GM21576 (cell line): ENCODE data around the gene HS3ST3B1.

Experiments
- ATAC-seq: cut with Tn5 transposase; IDR thresholded peaks from one replicate; pipeline ENCODE4 v1.9.1; 2021; ENCODE audit warnings: mild to moderate bottlenecking, moderate library complexity; ENCODE audit not compliant: unreplicated experiment

Gene HS3ST3B1

DNA sequence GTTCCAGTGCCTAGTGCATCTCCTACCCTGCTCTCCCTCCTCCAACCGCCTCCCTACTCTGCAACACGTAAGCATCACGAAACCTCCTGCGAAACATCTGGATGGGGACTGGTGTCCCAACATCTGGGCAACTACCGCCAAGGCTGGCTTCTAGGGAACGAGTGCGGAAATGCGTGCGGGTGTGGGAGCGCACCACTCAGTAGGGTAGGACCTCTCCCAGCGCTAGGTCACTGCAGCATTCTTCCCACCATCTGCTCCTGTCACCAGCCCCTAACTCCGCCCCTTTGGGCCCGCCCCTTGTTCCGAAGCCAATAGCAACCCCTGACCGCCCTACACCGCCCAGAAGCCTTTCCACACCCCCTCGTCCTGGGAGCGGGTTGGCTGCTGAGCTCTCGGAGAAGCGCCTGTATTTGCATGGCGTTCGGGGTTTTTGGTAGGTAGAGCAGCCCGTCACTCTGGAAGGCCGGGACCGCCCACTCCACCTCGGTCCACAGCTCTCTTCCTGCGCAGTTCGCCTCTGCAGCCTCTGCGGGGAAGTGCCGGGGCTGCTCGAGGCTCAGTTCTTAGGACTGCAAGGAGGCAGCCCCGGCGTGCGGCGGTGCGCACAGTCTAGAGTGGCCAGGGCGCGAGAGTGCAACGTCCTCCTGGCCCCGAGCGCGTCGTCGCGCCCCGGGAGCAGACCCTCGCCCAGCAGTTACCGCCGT lies at the start of gene HS3ST3B1:
Gene HS3ST3B1, plus strand, starts transcription at position 507 of the 704 bp plus-strand sequence. CDS start 438 bp downstream, outside the sequence.
- peak; percentile 85 for ATAC-seq

DNA sequence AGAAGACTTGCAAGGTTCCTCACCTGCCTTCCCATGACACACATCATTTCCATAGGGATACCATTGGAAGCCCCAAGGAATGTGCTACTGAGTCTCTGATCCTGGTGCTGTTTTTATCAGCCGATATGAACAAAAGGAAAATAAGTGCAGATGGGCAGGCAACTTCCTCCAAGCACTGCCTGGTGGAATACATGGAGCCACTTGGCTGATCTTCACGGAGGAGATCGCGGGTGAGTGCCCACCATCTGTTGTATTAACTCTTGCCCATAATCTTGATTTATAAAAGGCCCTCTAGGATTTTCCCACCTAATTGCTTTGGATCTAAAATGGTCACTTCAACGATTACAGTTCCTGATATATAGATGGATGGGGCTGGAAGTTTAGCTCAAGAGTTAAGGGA lies 39.5 kb upstream of the HS3ST3B1 start:
- no peak for ATAC-seq

DNA sequence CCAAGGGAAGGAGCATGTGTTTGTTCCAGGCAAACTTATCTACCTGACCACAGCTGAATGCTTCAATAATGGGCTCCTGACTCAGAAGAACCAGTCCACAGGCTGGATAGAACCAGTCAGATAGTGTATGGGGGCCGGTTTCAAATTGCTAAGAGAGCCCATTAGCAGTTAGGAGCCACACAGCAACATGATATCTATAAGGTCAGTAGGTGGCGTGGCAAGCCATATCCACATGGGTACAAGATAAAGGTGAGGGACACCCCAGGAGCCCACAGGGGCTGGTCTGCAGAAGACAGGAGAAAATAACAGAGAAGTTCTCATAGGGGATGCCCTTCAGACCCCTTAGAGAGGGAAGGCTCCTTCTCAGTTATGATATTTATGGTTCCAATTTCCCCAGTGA lies 32.6 kb upstream of the HS3ST3B1 start:
- no peak for ATAC-seq

DNA sequence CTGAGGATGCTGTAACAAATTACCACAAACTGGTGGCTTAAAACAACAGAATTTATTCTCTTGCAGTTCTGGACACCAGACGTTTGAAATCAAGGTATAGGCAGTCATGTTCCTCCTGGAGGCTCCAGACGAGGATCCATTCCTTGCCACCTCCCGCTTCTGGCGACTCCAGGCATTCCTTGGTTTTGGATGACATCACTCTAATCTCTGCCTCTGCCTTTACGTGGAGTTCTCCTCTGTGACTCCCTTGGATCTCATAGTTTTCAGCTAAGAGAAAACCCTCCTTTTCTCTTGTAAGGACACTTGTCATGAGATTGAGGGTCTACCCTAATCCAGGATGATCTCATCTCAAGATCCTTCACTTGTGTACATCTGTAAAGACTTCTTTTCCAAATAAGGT lies 31.4 kb upstream of the HS3ST3B1 start:
- no peak for ATAC-seq

DNA sequence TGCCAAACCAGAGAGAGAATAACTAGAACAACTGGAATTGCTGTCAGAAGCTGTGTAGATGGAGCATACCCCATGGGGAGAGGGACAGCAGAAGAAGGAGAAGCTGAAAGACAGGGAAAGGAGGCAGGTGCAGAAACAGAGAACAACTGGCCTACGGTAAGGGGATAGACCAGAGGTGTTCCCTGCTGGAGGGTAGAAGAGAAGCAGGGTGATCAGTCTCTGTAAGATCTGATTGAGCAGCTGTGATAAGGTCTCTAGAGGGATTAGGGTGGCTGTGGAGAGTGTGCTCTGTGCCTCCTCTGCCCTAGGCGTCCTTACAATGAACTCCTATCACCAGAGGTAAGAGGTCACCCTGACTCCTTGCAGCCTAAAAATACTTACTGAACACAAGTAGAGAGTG lies 30.4 kb upstream of the HS3ST3B1 start:
- ATAC-seq, result no peak

DNA sequence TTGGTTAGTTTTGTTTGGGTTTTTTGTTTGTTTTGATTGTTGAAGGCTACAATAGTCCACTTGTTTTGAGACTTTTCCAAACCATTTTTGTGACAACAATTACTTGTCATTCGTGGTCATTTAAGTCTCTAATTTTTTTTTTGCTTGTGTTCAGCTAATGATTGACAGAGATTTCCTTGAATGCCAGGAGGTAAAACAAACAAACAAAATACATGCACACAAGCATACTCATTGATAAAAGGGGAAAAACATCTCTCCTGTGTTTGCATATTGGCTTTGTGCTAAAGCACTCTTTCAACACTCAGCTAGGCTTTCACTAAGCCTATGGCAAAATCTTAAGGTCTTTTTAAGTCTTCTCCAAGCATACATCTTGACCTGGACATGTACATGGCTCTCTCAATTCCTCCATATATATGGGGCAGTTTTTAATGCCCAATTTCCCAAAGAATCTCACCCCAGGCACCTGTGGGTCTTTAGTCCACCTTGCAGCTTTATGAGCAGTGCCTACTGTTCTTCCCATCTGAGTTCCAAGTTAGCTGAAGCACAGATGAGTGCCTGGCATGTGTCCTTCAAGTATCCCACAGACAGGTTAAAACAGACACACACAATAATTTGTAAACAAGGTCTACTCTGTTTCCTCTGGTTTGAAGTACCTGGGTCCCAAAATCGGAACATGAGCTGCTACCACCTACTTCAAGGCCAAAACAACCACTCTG lies 24.2 kb upstream of the HS3ST3B1 start:
- no peak for ATAC-seq

DNA sequence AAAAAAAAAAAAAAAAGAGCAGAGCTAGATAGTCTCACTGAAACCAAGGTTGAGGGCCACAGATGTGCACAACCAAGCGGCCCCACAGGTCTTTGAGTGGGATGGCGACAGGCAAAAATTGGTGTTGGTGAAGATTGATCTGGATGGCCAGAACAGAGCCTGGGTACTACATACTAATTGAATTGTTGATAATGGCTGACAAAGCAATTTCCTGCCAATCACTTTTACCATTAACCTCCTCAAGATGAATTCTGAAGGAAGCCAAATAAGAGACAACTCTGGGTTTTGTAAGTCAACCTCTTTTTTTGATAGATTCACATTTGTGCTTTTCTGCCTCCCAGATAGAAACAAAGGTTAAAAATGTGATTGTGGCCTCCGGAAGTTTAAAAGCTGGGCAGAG lies 19.4 kb upstream of the HS3ST3B1 start:
- no peak for ATAC-seq

DNA sequence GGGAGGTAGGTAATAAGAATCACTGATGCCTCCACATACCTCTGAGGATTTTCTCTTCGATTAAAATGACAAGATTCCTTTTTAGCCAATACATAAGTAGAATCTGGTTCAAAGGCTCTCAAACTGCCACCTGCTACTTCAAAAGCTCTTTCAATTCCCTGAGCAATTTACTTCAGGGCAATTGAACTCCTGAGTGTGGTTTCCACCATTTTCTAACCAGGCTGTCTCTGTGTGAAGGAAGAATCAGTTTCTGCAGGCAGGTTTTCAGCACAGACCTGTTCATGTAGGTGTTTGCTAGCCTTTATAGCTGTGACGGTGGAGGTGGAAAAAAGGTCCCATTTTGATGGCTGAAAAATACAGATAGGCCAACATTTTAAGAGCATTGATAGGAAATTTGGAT lies 18.2 kb upstream of the HS3ST3B1 start:
- no peak for ATAC-seq

DNA sequence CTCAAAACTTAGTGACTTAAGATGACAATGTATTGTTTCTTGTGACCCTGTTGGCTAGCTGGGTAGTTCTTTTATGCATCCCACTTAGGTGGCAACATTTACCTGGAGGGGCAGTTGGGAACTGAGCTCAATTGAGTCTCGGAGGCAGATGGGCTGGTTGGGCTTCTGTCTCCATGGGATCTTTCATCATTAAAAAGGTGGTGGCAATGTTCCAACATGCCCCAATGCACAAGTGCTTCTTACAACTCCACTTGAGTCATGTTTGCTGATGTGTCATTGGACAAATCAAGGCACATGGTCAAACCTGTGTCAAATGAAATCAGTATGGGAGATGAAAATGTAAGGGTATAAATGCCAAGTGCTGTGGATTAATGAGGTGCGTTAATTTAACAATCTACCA lies 11.7 kb upstream of the HS3ST3B1 start:
- no peak for ATAC-seq

DNA sequence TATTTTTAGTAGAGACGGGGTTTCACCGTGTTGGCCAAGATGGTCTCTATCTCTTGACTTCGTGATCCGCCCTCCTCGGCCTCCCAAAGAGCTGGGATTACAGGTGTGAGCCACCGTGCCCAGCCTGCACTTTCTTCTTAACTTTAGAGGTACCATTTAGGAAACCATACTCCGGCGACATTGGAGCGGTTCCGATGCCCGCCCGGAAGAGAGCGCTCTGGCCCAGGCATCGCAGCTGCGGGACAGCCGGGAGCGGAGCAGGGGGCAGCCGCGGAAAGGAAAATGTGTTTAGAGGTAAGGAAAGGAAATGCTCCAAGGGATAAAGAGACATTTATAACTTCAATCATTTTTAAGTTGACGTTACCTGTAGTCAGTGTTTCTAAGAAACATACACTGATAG lies 6.0 kb upstream of the HS3ST3B1 start:
- ATAC-seq, result no peak

DNA sequence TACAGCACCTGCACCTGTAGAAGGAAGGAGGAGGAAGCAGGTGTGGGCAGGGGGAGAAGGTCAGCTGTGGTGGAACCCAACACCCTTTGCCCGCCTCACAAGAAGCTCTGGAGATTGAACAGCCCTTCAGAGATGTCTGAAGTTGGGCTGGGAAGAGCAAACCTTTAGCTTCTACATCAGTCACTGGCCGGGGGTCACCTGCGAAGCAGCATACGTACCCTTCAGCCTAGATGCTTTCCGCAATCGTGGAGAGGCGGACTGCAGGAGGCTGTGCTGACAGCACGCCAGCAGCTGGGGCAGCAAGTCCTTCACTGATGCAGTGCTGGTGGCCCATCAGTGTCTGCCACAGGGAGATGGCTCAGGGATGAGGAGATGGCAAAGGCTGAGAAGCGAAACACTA lies 5.2 kb upstream of the HS3ST3B1 start:
- no peak for ATAC-seq

DNA sequence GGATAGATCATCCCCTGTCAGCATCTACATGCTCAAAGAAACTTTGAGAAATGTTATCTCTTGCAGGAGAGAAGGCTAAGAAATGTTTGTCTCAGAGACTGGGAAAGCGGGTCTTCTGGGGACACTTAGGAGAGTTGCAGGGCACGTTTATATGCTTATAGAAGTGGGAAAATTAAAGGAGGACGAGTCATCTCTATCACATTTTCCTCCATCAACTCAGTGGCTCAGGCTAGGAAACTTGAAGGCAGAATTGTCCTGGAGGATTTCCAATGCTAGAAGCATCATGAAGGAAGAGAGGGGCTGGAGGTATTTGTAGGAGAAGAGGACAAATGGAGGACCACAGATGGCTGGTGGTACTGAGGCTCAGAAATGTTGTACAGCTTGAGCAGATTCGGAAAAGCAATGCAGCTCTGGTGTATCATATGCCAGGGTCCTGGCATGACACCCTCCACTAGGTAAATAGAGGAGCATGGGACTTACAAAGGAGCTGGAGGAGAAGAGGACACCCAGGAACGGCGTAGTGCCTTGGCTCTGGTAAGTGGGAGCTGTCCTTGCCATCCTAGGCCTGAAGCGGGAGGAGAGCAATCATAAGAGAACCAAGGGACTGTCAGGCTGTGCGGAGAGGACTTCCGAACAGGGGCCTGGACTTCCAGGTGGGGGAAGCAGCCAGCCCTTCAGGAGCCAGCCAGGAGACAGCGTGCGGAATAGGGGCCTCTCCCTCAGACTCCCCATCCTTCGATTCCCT lies 4.5 kb upstream of the HS3ST3B1 start:
- no peak for ATAC-seq

DNA sequence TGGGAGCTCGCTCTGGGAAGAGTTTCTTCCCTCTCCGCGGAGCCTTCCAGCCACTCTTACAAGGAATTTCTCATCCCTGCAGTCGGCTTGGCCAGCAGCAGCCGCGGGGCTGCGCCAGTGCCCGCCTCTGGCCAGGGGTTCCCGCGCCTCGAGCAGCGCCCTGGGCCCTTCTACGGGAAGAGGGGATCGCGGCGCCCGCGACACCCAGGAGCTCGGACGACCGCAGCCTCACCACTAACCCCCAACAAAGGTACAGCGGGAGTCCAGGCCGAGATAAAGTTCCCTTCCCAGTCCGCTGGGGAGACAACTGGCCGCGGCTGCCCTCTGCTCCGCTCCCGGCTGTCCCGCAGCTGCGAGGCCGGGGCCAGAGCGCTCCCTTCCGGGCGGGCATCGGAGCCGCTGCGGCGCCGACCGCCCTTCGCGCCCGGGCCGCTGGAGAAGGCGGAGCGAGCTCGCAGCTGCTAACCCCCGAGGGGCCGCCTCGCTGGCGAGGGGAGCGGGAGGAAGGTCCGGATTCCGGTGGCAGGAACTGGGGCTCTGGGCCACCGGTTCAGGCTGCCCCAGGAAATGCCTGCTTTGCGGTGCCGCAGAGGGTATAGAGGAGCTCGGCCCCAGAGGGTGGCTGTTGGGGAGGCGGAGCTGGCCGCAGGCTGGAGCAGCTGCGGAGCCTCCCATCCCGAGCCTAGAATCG lies 3.6 kb upstream of the HS3ST3B1 start:
- ATAC-seq, result no peak

DNA sequence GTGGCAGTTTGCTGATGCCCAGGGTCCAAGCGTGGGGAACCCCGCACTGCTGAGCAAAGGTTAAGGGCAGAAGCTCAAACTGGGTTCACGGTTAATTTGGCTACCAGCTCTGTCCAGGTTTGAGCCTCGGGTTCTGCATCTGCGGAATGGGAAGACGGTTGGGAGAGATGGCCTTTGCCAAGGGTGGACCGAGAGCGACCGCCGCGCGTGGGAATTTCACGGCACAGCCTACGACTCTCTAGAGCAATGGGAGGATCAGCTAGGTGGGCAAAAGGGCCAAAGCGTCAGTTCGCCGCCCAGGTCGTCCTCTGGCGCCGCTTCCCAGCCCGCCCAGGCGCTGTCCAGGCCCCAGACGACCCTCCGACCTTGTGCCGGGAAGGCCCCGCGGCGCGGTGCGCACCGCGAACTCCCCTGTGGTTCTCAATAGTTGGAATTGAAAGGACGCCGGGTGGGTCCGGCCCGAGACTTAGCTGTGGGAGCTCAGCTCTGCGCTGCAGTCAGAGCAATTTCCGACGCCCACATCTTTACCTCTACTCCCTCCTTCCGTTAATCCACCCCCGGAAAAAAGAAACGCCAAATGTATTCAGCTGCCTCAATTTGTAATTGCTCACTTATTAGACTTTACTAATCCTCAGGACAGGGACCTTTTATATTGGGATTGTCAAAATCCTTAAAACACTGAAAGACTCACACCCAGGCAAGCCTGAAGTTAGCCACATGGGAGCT lies 2.5 kb upstream of the HS3ST3B1 start:
- no peak for ATAC-seq

DNA sequence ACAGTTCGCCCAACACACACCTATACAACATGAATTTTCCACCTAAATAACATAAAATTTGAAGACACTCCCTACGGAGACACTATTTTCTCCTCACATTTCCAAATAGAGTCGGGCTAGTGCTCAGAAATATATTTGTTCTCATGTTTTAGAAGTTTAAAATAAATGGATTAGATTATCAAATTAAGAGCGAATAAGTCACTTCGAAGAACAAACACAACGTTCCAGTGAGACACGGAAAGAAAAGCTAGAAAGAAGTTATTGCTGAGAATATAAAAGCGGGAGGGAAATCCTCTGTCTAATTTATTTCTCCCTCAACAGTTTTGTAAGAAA lies 2.0 kb upstream of the HS3ST3B1 start:
- ATAC-seq, result no peak

DNA sequence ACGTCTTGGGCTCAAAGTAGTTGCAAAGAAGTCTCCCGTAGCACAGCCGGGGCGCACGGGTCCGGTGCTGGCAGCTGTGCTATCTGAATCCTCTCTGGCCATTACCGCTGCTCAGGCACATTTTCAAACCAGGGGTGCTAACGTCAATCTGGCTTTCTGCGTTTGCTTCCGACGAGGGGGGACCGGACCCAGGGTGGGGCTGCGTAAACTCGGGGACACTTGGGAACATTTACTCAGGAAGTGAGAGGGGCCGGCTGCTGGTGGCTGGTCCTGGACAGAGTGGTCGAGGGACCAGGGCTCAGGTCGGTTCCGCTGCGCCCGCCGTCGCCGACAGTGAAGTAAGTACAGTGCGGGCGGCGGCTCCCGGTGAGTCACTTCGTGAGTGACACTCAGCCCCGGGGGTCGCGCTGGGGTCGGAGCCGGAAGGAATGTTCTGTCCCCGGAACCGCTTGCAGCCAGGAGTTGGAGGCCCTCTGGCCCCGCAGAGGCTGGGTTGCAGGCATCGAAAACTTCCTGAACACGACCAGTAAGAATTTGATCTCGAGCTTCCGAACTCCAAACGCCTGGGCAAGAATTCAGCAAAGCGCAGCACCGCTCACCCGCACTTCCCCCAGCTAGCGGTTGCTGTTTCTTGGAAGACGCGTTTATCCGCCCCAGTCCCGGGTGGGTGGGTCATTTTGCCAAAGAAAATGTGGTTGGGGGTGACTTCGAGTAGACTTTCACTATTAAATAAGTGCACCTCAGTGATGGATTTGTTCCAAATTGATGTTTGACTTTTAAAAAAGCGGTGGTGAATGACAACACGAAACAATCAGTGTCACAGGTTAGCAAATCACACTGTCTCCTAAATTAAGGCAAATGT lies 1.4 kb upstream of the HS3ST3B1 start:
- no peak for ATAC-seq

DNA sequence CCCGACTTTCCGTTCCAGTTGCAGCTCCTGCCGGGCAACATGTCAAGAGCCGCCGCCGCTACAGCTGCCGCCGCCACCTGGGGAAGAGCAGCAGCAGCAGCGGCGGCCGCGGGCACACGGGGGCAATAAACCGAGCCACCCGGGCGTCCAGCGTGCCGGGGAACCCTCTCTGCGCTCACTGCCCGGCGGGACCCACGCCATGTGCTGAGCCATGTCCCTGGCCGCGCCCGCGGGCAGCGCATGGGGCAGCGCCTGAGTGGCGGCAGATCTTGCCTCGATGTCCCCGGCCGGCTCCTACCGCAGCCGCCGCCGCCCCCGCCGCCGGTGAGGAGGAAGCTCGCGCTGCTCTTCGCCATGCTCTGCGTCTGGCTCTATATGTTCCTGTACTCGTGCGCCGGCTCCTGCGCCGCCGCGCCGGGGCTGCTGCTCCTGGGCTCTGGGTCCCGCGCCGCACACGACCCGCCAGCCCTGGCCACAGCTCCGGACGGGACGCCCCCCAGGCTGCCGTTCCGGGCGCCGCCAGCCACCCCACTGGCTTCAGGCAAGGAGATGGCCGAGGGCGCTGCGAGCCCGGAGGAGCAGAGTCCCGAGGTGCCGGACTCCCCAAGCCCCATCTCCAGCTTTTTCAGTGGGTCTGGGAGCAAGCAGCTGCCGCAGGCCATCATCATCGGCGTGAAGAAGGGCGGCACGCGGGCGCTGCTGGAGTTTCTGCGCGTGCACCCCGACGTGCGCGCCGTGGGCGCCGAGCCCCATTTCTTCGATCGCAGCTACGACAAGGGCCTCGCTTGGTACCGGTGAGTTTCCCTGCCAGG lies 604 bp downstream of the HS3ST3B1 start:
- no peak for ATAC-seq

DNA sequence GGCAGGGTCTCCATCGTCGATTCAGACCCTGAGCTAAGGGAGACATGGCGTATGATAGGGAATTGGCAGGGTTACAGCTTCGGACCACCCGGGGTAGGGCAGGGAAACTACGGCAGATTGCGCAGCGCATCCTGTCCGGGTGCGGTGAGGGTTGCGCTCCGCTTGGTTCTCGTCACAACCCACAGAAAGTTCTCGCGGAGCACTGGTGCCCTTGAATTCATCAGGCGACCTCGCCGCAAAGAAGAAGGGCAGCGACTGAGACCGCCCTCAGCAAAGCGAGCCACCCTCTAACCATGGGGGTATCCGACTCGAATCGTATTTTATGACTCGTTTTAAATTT lies 1.2 kb downstream of the HS3ST3B1 start:
- no peak for ATAC-seq

DNA sequence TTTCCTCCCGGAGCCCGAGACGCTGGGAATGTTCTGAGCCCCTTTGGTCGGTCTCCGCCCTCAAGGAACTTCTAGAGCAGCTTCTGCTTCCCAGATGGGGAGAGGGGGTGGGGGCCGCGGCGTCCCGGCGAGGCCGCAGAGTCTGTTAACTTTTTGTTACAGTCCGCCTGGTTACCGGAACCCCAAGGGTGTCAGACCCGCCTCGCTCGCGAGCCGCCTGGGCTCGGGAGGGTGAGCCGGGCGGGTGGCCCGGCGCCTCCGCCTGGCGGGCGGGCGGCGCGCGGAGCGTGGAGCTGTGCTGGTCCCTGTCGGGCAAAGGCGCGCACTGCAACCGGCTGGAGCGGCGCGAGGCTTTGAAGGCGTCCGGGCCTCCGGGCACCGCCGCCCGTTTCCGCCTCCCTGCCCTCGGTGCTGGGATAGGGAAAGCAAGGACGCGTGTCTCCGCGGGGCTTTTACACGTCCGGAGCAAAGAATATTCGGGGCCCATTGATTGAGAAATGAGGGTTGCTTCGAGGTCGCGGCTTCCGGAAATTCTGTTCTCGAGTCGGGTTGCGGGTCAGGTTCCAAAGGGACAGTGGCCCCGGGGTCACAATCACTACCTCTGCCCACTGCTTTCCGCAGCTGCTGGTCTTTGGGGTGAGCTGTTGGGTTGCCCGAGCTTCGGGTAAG lies 1.7 kb downstream of the HS3ST3B1 start:
- peak; percentile 44 for ATAC-seq
